Hematopoietic multipotent progenitor cell treated with erythropoietin and hydrocortisone succinate and interleukin-3 and kit ligand, for 4 days (in vitro differentiated cells): ENCODE measurements around the gene SPDYE9.
"Not testable (repeated sequence)": the region's sequence is repeated elsewhere in the genome, so short reads cannot be mapped to it uniquely, and the experiment has no call there.

Experiments used
- DNase-seq: peaks from one replicate; pipeline ENCODE4 v3.0.0-alpha.2; 2015

SPDYE9 gene, protein sequence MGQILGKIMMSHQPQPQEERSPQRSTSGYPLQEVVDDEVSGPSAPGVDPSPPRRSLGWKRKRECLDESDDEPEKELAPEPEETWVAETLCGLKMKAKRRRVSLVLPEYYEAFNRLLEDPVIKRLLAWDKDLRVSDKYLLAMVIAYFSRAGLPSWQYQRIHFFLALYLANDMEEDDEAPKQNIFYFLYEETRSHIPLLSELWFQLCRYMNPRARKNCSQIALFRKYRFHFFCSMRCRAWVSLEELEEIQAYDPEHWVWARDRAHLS

DNA sequence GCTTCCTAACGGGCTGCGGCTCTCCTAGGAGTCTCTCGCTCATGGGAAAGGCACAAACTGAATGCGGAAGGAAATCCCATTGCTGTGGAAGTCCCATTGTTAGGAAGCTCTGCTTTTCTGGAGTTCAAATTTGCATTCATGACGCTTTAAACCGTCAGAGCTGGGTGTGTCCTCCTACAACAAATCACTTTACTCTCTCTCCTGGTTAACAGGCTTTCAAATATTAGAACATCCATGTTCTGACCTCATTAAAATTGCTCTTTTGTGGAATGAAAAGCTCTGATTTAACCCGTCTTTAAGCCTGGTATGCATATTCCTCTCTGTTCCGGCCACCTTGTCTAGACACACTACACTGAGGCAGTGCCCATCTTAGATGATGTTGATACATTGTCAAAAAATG is at the start of gene SPDYE9:
TSS of gene SPDYE9 (minus strand) at position 101 of the 400 bp plus-strand sequence. CDS start 1,800 bp downstream, outside the sequence.
- not testable (repeated sequence) for DNase-seq

DNA sequence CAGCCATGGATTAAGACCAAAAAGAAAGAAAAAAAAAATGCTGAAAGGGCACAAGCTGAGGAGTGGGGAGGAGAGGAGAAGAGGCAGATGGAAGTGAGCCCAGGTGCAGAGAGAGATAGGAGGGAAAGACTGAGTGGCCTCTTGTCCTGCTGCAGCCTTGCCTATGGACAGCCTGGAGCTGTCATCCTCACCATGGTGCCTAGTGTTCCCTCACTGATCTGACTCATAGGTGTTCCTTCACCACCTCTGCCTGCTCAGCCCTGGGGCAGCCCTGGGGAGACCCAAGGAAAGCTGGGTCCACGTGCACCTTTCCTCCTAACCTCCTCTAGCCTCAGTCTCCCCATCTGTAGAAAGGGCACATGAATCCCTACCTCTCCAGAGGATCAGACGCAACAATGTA is 49.0 kb upstream of the SPDYE9 start:
- not testable (repeated sequence) for DNase-seq

DNA sequence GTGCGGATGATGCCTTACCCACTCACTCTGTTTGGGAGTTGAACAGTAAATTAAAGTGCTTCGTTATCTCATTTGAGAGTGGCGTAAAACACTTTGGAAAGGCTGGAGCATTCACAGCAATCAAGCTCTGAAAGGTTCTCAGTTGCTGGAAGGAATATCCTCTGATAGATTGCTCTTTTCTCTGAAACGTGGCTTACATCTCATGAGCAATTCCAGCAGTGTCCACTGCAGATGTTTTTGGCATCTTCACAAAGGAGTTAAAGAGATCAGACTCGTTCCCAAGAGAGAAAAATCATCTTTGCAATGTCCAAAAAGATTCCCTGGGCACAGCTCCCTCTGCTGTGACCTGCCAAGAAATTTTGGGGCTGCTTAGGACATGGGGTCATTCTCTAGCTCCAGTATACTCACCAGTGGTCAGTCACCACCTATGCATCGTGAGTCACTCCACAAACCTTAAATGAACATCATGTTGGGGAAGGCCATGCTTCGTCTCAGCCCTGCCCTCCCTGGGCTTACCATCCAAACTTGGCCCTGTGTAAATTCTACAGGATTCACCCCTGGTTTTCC is 46.9 kb upstream of the SPDYE9 start:
- not testable (repeated sequence) for DNase-seq

DNA sequence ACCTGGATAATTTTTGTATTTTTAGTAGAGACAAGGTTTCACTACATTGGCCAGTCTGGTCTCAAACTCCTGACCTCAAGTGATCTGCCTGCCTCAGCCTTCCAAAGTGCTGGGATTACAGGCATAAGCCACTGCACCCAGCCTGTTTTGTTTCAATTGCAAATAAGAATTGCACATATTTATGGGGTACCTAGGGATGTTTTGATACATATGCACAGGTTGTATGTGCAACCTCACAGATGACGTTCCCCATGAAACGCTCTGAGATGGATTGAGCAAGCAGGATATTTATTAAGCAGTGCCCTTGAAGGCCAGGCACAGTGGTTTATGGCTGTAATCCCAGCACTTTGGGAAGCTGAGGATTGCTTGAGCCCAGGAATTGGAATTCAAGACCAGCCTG is 44.8 kb upstream of the SPDYE9 start:
- not testable (repeated sequence) for DNase-seq

DNA sequence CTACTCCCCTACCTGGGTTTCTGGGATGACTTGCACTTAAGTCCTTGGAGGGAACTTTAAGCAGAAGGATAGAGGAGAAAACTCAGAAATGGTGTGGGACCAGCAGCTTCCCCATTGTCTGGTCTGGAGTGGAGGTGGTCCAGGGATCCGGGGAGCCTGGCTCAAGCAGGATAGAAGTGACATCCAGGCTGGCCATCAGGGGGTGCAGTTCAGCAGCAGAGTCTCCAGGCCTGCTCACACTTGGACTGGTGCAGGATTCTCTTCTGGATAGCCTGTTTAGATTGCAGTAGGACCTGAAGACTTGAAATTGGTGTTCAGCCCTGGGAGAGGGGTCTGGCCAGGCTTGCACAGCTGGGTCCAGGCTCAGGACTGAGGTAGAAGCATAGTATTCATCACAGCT is 38.3 kb upstream of the SPDYE9 start:
- DNase-seq, result not testable (repeated sequence)

DNA sequence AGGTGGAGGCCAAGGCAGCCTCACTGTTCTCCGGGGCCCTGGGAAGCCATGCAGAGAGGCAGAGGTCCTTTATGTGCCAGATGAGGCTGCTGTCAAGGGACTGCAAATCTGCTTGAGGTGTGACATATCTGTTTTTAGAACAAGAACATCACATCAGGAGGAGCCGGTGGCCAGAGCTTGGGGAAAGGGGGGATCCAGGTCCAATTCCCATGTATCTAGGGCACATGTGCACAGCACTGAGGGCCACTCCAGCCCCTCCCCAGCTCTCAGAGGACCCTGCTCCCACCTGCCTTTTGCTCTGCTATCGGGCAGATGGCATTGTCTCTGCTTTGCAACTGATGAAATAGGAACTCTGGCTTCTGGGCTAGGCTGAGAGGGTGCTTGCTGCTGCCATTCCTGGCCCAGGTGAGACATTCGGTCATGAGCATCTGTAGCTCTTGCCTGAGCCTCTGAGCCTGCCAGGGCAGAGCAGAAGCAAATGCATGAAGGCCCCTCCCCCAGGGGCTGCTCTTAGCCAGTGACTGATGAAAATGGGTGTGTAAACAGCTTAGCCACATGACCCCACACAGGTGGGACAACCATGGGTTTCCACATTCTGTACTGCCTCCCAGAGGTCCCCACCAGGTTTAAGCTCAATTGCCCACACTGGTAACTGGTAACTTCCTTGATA is 37.1 kb upstream of the SPDYE9 start:
- DNase-seq, result not testable (repeated sequence)

DNA sequence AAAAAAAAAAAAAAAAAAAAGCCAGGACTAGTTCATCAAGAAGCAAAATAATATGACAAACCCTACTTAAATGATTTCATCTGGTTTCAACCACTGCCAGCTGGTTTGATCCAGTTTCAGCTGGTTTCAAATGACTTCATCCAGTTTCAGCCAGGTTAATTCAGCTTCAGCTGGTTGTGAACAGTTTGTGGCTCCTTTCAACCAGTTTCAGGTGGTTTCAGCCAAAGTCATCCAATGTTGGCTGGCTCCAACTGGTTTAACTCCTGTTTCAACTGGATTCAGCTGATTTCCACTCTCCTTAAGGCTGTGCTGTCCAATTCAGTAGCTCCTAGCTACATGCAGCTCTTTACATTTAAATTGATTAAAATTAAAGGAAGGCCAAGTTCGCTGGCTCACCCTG is 32.3 kb upstream of the SPDYE9 start:
- DNase-seq, result not testable (repeated sequence)

DNA sequence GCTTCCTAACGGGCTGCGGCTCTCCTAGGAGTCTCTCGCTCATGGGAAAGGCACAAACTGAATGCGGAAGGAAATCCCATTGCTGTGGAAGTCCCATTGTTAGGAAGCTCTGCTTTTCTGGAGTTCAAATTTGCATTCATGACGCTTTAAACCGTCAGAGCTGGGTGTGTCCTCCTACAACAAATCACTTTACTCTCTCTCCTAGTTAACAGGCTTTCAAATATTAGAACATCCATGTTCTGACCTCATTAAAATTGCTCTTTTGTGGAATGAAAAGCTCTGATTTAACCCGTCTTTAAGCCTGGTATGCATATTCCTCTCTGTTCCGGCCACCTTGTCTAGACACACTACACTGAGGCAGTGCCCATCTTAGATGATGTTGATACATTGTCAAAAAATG is 28.0 kb downstream of the SPDYE9 start, which contains the start of gene SPDYE11:
TSS of gene SPDYE11 (minus strand) at position 101 of the 400 bp plus-strand sequence. CDS start 1,800 bp downstream, outside the sequence.
- DNase-seq, result not testable (repeated sequence)

DNA sequence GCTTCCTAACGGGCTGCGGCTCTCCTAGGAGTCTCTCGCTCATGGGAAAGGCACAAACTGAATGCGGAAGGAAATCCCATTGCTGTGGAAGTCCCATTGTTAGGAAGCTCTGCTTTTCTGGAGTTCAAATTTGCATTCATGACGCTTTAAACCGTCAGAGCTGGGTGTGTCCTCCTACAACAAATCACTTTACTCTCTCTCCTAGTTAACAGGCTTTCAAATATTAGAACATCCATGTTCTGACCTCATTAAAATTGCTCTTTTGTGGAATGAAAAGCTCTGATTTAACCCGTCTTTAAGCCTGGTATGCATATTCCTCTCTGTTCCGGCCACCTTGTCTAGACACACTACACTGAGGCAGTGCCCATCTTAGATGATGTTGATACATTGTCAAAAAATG is 56.2 kb downstream of the SPDYE9 start, which contains the start of gene SPDYE8:
TSS of gene SPDYE8 (minus strand) at position 101 of the 400 bp plus-strand sequence. CDS start 1,800 bp downstream, outside the sequence.
- not testable (repeated sequence) for DNase-seq
